SHP77 treated with DMSO at 0.1 percent for 48 hours (cell line): Measurements from ENCODE around the gene SPSB1.

Experiments used
- DNase-seq: peaks from one replicate; lab custom pipeline; 2025; lab: John Stamatoyannopoulos, UW

Gene SPSB1

DNA sequence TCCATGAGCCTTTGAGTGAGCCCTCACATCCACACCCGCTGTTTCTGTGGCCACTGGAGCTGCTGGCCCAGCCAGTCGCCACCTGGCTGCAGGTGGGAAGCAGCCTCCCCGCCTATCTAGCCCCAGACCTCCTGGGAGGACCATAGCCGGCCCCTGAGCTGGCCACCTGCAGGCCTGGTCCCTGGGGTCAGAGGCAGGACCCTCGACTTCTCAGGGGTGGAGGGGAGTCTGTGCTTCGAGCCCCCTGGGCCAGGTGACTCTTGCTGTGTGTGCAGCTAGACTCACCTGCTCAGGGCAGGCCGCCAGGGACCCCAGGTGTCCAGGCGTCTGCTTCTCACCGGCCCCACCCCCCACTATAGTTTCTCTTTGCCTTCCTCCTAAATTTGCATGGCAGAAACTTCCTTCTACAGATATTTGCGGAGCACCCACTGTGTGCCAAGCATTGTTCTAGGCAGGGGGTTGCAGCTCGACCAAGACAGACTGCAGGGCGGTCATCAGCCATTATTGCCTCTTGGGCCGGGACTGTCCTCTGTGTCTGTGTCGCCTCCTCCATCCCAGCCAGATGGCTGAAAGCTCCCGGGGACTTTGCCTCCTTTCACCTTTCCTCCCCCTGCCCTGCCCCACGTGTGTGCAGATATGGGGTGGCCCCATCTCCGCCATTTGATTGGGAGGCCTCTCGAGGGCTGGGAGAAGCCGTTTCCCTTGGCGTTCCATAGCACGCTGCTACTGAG is 27.3 kb downstream of the SPSB1 start:
- no peak for DNase-seq

DNA sequence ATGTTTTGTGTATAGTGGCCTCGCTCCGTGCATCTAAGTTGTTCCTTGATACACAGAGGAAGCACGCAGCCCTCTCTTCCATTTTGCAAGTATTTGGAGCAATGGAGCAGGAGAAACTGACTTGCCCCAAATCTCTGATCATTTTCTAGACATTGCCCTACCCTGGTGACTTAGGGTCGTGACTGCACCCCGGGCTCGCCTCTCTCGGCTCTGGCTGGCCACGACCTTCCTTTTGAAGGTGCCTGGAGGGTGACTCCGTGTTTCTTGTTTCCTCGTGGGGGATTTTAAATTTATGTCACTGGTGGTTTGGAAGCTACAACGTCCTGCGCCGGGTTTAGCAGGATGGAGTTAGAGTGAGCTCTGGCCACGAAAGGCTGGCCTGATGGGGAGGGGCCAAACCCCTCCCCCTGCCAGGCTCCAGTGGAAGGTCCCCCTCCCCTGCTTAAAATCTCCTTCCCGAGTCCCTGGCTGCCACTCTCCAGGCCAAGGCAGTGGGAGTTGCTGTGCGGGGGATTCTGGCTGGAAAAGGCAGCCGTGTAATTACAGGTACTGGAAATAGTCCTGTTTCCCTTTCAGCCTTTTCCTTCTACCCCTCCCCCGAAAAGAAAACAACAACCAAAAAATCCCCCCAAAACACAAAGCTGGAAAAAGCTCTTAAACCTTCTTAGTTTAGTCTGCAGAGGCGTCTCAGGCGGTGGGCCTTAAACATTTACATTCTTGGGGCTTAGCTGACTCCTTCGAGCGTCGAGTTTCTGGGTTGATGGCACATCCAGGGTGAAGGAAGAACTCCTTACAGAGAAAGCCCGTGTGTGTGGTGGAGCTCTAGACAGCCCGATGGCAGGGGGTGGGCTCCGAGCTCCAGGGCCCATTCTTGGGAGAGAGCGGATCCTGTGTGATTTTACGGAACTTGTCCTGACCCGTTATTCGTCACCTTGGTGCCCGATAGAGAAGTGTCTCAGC is 28.1 kb downstream of the SPSB1 start:
- DNase-seq = no peak

DNA sequence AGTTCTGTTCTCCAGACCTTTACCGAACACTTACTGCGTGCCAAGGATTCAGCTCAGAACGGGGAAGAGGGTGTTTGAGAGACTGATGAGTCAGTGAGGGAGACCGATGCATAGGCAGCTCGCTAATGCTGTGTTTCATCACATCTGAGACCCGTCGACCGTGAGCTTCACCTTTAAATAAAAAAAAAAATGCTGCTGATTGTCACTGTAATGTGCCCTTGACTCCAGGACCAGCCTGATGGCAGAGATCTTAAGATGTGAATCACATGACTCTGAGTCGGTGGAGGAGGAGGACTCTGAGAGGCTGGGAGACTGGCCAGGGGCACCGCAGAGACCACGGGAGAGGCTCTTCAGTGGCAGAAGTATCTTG is 28.8 kb downstream of the SPSB1 start:
- no peak for DNase-seq

DNA sequence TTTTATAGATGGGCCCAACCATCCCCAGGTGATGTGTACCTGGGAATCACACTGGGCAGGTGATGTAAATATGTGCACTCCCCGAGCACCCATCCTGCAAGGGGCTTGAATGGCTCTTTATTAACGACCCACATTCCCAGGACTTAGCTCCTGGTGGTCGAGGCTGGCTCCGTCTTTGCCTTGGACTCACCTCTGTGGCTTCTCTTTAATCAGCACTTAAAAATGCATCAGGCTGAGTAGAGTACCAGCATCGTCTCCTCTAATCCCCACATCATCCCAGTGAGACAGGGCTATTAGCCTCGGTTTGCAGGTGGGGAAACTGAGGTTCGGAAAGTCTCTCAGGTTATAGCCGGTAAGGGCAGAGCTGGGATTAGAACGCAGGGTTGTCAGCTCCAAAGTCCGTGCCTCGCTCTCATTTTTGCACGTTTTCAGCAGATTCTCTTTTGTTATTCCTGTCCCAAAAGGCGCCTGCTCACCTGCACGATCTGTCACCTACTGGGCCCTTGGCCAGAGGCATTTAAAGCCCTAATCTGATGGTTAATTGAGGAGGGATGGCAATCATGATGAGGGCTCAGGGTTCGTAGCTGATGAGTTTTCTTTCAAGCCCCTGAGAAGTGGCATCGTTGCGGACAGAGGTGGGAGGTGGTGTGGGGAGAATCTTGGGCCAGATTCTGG is 29.4 kb downstream of the SPSB1 start:
- no peak for DNase-seq

DNA sequence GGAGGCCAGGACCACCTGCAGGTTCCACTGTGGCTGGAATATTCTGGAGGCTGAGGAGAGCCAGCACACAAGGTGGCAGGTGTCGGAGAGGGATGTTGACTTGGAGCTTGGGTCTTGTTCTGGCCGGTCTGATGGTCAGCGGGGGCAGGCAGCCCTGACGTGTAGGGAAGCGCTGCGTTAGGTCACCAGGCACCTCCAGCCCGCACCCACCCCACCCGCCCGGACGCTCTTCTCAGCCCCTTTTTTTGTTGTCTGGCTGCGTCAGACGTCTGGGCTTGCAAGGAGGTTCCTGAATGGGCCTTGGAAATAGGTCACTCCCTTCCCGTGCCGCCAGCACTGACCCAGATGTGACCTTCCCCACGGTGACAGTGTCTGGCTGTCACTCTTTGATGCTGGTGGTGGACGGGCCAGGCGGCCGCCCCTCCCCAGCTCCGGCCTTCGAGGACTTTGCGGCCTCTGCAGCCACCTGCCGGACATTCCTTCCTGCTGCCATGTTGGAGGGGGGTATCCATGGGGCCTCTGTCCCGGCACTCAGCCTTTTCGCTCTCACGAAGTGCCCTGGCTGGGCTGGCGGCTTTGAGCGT is 30.1 kb downstream of the SPSB1 start:
- DNase-seq = no peak

DNA sequence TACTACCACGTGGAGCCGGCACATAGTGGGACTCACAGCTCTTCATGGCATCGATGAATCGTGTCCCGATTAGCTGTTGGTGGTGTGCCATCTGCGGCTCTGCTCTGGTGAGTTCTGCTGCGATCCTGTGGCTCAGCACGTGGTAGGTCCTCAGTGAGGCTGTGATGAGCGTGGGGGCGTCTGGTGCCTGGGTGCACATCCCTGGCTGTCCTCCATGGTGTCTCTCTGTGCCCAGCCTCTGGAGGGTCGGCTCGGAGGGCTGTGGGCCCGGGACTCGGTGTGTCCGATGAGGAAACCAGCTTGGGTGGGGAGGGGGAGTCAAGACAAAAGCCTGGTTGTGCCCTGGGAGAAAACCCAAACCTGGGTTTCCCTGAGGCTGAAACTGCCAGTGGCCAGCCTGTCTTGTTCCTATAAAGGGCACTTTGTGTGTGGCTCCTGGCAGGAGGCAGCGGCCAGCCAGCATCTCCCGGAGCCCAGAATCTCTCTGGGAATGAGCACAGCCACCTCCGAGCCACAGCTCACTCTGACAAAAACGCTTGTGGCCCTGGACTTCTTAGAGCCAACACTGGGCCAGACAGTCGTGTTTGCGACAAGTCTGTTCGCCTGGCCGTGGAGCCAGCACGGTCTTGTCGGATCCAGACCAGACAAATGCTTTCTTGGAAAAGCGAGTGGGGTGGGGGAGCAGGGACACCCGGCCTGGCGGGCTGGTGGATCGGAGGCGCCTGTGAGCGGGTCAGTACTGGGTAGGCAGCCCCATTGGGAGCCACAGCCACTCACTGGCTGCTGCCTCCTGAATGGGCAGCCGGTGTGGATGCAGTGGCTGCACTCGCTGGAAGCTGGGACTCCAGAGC is 31.8 kb downstream of the SPSB1 start:
- no peak for DNase-seq

DNA sequence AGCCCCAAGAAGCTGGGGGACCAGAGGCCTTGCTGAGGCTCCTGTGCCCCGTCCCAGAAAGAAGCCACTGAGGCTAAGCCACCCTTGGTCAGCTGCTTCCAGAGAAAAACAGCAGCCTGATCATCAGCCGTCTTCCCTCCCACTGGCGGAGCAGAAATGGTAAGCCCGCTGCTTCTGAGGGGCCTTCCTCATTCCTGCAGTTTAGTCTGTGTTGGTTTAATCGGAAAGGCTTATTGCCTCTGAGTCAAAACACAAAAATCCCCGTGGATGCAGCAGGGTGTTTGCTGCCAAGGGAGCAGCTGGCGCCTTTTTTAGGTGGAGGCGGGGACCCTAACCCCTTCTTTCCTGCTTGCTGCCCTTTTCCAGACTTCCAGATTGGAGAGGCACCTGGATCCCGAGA is 33.9 kb downstream of the SPSB1 start:
- DNase-seq = no peak

DNA sequence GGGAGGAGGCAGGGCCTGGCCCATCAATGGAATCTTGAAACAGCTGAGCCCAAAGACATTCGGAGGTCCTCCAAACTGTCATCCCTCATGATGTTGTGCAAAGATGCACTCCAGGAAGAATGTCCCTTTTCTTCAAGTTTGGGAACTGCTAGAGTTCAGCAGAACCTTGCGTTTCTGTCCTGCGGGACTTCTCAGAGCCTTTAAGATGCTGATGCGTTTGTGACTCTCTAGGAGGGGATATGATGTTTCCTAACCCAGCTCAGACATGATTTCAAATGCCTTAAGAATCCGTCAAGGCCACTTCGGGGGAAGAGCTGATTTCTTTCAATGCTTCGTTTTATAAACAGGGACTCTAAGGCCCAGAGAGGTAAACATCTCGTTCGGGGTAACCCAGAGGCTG is 35.5 kb downstream of the SPSB1 start:
- no peak for DNase-seq

DNA sequence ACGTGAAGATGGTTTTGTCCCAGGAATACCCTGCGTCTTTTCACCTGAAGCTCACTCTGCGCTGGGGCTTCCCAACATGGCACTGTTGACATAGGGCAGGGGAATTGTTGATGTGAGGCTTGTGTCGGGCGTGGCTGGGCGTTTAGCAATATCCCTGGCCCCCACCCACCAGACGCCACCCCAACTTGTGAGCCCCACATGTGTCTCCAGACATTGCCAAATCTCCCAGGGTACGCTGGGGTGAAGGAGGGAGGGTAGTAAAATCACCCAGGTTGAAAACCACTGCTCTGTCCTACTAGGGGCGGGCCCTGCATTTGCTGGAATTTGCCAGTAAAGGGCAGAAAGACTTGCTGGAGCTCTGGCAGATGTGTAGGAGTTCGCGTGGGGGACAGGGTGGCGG is 36.0 kb downstream of the SPSB1 start:
- DNase-seq = no peak

DNA sequence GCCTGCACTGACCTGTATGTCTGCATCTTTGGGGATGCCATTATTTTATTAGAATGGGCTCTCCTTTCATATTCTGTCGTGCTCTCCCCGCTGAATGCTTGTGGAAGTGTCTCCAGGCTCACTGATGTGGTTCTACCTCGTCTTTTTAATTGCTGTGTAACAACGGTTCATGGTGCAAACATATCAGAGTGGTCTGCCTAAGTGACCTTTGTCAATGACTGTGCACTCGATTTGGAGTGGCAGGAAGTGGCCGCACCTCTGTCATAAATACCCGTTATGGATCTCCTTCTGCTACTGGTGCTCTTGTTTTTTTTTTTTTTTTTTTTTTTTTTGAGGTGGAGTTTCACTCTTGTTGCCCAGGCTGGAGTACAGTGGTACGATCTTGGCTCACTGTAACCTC is 38.3 kb downstream of the SPSB1 start:
- no peak for DNase-seq

DNA sequence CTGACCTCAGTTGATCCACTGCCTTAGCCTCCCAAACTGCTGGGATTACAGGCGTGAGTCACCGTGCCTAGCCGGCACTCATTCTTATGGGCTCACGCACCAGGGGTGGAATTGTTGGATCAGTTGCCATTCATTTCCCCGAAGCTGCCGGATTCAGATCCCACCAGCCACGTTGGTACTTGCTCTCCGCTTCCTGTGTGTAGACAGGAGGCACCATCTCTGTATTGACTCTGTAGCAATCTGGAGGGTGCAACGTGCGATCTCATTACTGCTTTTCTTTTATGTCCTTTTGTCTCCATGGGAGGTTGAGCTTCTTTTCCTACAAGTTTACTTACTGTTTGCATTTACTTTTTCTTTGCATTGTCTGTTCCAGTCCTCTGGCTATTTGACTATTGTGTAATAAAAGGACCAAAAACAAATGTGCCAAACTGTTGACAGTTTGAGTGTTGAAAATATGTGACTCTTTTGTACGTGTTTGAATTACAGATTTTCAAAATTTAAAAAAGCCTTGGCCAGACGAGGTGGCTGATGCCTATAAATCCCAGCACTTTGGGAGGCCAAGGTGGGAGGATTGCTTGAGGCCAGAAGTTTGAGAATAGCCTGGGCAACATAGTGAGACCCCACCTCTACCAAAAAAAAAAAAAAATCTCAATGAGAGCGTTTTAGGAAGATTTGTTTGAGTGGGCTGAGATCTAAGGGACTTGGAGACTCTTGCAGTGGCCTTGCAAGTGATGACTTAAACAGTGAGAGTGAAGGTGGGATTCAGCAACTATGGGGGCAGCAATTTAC is 39.1 kb downstream of the SPSB1 start:
- no peak for DNase-seq

DNA sequence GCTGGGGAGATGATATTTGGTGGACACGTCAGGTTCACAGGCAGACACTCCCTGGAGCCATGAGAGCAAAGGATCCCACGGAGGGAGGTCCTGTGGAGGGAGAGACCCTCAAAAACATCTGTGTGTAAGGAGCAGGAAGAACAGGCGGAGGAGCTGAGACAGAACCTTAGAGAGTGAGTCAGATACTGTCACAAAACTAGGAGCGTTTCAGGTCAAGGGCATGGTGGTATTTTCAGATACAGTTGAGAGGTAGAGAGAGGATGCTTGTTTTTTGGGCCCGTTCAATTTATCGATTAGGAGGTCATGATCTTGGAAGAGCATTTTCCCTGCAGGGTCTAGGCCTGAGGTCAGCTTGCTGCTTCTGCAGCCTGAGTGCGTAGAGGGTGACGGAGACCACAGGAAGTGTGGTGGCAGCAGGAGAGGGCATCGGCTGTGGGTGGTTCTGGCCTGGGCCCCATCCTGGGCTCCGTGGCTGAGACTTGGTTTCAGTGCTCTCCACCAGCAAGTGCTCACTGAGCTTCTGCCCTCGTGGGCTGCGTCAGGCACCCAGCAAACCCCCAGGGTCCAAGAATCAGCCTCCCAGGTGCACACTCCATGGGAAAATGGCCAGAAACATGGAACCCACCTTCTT is 39.9 kb downstream of the SPSB1 start:
- DNase-seq = no peak

DNA sequence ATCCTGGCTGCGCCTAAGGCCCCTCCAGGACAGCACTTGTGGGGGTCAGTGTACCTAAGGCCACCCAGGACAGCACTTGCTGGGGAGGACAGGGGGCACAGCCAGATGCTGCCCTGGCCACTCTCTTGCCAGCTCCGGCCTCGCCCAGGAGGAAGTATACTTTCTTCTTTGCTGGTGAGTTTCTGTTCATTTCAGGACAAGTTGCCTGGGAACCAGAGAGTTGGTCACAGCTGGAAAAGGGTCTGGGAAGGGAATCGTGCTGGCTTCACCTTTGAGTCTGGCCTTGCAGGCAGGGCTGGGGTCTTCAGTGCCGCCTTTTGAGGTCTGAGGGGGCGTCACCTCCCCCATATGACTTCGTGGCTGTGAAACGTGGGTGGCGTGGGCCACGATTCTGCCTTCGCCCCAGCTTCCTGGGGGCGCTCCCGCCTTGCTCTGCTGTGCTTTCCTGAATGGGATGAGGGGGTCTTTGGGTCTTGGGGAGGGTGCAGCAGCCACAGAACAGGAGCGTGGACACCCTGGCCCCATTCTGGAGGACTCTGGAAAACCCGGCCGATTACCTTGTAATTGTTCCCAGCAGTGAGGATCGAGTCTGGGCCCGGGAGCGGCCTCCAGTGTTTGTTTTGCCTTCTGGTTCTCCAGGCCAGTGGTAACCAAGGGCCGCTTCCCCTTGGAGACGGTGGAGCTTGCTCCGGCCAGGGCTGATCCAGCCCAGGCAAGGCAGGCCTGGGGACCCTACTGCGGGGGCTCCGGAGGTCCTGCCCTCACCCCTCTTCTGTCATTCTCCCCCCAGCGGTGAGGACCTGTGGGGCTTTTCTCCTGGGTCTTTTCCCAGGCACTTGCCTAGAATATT is 45.9 kb downstream of the SPSB1 start:
- no peak for DNase-seq

DNA sequence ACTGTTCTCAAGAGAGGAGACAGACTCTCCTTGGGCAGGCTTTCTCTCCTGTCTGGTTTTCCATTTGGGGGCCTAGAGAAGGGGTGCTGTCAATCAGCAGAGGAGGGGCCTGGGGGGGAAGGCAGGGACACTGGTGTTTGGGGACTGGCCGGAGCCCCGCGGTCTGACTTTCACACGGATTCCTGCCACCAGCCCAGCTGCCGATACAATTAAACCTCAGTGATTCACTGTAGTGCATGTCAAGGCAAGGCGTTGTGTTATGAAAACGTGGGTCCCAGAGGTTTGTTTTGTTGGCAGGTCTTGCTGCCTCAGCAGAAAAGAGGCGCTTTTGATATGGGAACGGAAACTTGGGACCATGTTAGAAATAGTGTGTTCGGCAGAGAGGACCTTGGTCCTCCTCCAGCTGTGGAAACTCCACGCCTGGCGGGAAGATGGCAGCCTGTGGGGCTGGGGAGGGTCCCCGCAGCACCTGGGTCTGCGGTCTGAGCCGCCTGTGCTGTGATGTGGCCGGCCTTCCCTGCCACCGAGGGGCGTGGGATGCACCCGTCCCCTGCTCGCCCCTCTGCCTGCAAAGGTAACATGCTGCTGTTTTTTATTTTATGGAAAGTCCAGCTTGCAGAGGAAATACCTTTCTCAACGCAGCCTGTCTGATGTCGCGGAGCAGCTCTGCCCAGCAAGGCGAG is 47.6 kb downstream of the SPSB1 start:
- DNase-seq = no peak

DNA sequence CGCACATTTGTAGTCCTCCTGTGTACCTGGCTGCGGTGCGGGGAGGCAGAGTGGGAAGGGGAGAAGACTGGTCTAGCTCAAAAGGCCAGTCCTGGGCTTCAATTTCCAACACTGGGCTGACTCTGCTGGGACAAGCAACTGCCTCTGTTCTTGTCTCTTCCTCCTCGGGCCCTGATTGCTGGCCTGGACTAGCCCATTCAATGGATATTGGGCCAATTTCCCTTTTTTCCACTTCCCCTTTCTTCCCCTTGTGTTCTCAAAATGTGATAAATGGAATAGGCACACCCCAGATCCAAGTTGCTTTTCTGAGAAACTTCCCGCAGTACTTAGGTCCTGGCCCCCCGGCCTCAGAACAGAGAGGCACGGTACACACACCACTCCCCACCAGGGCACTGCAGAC is 48.2 kb downstream of the SPSB1 start:
- no peak for DNase-seq

DNA sequence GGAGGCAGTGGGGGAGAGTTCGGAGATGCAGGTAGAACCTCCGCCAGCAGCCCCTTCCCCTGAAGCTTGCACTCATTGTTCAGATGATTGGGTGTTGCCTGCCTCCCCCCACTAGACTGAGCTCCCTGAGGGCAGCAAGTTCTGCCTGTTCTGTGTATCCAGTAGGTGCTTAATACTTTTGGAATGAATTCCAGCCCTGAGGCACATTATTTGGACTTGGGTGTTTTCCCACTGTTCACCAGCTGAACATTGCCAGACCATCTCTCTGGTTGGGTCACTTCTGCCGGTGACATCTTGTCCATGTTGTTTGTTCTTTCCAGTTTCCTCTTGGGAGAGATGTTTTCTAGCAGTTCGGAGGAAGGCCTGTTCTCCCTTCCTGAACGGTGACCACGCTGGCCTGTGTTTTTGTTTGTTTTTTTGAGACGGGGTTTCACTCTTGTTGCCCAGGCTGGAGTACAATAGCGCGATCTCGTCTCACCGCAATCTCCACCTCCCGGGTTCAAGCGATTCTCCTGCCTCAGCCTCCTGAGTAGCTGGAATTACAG is 48.7 kb downstream of the SPSB1 start:
- DNase-seq = no peak

DNA sequence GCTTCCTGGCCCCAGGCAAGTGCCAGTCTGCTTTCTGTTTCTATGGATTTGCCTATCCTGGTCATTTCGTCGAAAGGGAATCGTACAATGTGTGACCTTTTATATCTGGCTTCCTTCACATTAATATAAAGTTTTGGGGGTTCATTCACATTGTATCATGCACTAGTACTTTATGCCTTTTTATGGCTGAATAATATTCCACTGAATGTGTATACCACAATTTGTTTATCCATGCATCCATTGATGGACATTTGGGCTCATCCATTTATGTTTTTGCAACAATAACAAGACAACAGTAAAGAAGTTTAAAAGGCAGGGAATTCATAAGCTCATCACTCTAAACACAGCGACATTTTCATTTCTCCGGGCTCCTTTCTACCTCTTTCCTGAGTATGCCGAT is 50.6 kb downstream of the SPSB1 start:
- DNase-seq = no peak

DNA sequence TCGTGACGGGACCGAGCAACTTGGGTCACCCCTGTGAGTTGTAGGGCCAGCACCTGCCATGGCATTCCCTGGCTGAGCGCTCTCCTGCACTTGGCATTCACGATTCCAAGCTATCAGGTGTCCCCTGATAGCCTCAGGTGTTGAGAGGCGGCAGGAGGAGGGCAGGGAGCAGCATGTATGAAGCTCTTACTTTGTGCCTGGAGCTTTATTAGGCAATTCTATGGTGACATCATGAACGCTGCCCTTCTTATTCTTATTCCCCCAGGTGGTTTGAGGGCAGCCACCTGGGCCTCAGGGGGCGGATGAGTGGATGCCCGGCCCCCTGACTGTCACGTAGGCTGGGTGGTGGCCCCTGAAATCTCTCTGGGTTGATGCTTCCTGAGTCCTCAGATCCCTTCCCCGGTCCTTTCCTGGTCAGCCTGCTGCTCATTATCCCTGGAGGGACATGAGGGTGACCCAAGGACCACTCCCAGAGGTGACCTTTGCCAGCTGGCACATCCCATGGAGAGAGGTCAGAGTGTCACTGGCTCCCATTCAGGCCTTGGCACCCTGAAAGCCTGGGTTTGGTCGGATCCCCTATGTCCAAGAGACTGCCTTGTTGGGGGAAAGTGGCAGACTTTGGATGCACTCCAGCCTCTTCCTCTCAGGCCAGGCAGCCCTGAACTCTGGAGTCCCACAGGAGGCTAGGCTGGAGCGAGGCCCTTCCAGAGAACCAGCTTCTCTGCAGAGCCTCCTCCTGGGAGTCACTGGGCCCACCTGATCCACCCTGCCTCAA is 51.9 kb downstream of the SPSB1 start:
- DNase-seq = no peak
